ENCODE results near the gene PCDHB13.

The PCDHB13 gene

GRCh38 chr5:141260458-141261237 is 46.9 kb downstream of the PCDHB13 start:
- no peaks in the 10 kb centered on the region for H3K4me1 ChIP-seq (ENCODE audit: control insufficient read depth in 2 of 2, insufficient read depth in 2 of 2, low read length in 2 of 2)
- no peaks in the 10 kb centered on the region for H3K27me3 ChIP-seq (ENCODE audit: control insufficient read depth in 2 of 2, insufficient read depth in 2 of 2, low read length in 2 of 2)
- no peak overlapping the region for H3K9ac ChIP-seq (ENCODE audit: low read depth in 1 of 2, low read length in 2 of 2)
- no peak overlapping the region for H3K27ac ChIP-seq (ENCODE audit: low read depth in 2 of 2, low read length in 2 of 2)
- peaks cover 55 to 67% of the 10 kb centered on the region in 2 donors for H3K9me3 ChIP-seq (ENCODE audit: control insufficient read depth in 2 of 2, low read length in 2 of 2)
- no peaks in the 10 kb centered on the region for H3K36me3 ChIP-seq (ENCODE audit: control insufficient read depth in 2 of 2, insufficient read depth in 2 of 2, low read length in 2 of 2)
- H3K4me3 ChIP-seq (ENCODE audit: low read length in 2 of 2), result no peak overlapping the region

- Histone ChIP-seq H3K27ac (ENCODE audit: low read depth in 2 of 2, low read length in 2 of 2) (no peak overlapping the region), H3K36me3 (ENCODE audit: control insufficient read depth in 2 of 2, insufficient read depth in 2 of 2, low read length in 2 of 2) (no peaks in the 10 kb centered on the region), H3K27me3 (ENCODE audit: control insufficient read depth in 2 of 2, insufficient read depth in 2 of 2, low read length in 2 of 2) (no peaks in the 10 kb centered on the region), H3K4me3 (ENCODE audit: low read length in 2 of 2) (no peak overlapping the region), H3K9me3 (ENCODE audit: control insufficient read depth in 2 of 2, low read length in 2 of 2) (peaks cover 59 to 68% of the 10 kb centered on the region in 2 donors), H3K4me1 (ENCODE audit: control insufficient read depth in 2 of 2, insufficient read depth in 2 of 2, low read length in 2 of 2) (no peaks in the 10 kb centered on the region), H3K9ac (ENCODE audit: low read depth in 1 of 2, low read length in 2 of 2) (no peak overlapping the region)
Observed at GRCh38 chr5:141261238-141261546, 47.5 kb downstream of the PCDHB13 start.

Data from mucosa of rectum (tissue), 2 donors.